Prostate gland (tissue), 2 donors: ENCODE measurements around the gene PLCD3.

ENCODE experiments used
- CTCF ChIP-seq, 4 experiments: fragments of 200-600 bp in 2 of 4; fragments of 450-650 bp in 2 of 4; sonication (generic) in 2 of 4; IDR thresholded peaks; 1 replicate in 3 of 4; 2 replicates in 1 of 4; pipeline ENCODE4 v1.5.1; 2016 to 2019; ENCODE audit warnings: antibody characterized with exemption in 4 of 4, mild to moderate bottlenecking in 2 of 4, moderate library complexity in 2 of 4
- POLR2A ChIP-seq: fragments of 450-650 bp; IDR thresholded peaks from one replicate; pipeline ENCODE4 v1.6.1; 2016; ENCODE audit warnings: antibody characterized with exemption, mild to moderate bottlenecking
- POLR2AphosphoS5 ChIP-seq: sonication (generic); formaldehyde crosslinking; IDR thresholded peaks from one replicate; pipeline ENCODE4 v1.6.1; 2017; ENCODE audit warnings: antibody characterized with exemption

- TF ChIP-seq POLR2A (no peak), CTCF (IDR thresholded peaks at IDR 0.05) (no peak), POLR2AphosphoS5 (no peak)
Observed at GRCh38 chr17:45155029-45155428, 22.7 kb upstream of the PLCD3 start.
